ENCODE data around the gene KLHDC1.
"Not testable (repeated sequence)": the region's sequence is repeated elsewhere in the genome, so short reads cannot be mapped to it uniquely, and the experiment has no call there.

KLHDC1 gene

DNA sequence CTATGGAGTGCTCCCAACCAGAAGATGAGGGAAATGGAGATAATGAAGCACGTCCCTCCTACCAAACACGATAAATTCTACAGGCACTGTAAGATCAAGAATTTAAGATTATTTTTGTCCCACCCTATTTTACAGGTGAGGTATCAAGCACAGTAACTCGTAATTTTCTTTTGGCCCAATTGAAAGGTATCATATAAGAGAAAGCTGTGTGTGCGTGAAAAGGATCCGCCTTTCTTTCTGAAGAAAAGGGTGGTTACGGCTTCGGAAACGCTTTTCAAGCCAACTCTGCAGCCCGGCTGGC lies 74.3 kb downstream of the KLHDC1 start:
- Histone ChIP-seq H3K27me3 (ENCODE audit: insufficient read depth, low read length) (no peaks in the 10 kb centered on the region), H3K36me3 (ENCODE audit: insufficient read depth, low read length) (no peaks in the 10 kb centered on the region), H3K4me1 (ENCODE audit: control insufficient read depth, insufficient read depth, low read length, unreplicated experiment) (peaks cover 21% of the 10 kb centered on the region), H3K79me2 (ENCODE audit: control insufficient read depth, insufficient read depth, low read length, unreplicated experiment) (peaks cover 32% of the 10 kb centered on the region), H3K4me3 (ENCODE audit: low read depth, low read length) (peak overlapping the region; percentile 98), H2AFZ (ENCODE audit: low read length, unreplicated experiment) (peak overlapping the region; percentile 87), H3K27ac (ENCODE audit: low read depth, low read length) (peak overlapping the region; percentile 90)

DNA sequence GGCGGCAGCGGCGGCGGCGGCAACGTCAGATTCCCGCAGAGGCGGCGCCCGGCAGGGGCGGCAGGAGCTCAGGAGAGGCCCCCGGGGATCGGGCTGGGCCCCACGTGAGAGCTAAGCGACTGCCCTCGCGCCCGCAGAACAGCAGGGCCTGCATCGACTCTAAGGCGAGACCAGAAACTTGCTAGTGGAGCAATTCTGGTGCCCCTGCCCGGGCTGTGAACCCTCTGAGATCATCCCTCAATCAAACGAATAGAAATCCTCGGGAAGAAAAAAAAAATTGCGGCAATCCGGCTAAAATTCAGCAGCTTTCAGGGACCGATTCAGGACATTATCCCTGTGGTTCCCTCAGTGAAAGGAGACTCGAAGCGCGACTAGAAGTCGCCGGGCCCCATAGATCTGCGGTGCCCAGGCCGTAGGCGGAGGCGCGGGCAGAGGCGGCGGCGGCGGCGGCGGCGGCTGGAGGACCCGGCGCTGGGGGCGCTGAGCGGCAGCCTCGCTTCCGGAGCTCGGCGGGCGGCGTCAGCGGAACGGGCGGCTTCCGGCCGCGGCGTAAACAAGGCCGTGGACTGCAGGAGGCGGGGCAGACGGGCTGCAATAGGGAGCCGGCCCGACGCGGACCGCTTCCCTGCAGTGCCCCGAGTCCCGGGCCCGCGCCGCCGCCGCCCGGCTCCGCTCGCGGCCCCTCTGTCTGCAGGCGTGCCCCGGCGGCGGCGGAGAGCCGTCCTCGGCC lies 74.8 kb downstream of the KLHDC1 start, which contains the start of gene KLHDC2:
KLHDC2 (plus strand) TSS at position 583 of the 730 bp plus-strand sequence. CDS start 316 bp downstream, outside the sequence.
- peak within 1 kb of the TSS; percentile 90 for H3K27ac ChIP-seq (ENCODE audit: low read depth, low read length)

DNA sequence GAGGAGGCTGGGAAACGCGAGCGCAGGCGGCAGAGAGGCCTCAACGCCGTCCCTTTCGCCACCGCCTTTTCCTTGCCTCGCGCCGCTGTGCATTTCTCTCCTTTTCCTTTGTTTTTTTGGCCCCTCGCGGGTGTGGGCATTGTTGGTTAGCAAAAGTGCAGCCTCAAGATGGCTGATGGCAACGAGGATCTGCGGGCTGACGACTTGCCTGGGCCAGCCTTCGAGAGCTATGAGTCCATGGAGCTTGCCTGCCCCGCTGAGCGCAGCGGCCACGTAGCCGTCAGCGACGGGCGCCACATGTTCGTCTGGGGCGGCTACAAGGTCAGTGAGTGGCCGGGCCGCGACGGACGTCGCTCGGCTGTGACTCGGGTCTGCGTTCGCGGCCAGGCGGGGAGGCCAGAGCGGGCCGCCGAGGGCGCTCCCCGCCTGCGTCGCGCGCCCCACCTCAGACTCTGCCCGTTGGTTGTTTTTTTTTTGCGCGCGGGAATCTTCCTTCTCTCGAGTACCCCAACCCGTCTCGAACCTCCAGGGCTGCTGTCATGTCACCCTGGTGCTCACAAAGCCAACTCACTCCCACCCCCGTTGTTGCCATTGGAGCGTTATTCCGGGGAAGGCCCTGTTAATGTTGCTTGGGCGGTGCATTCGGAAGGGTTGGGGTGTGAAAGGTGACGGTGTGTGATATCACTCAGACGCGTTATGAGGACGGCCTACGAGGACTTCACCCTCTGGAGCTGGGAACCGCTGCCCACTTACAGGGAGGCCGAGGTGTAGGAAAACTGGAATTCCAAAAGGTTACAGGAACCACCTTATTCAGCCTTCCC lies 75.6 kb downstream of the KLHDC1 start:
- Histone ChIP-seq H3K4me1 (ENCODE audit: control insufficient read depth, insufficient read depth, low read length, unreplicated experiment) (peaks cover 21% of the 10 kb centered on the region), H3K79me2 (ENCODE audit: control insufficient read depth, insufficient read depth, low read length, unreplicated experiment) (peaks cover 32% of the 10 kb centered on the region), H3K4me3 (ENCODE audit: low read depth, low read length) (peak overlapping the region; percentile 98), H3K27me3 (ENCODE audit: insufficient read depth, low read length) (no peaks in the 10 kb centered on the region), H2AFZ (ENCODE audit: low read length, unreplicated experiment) (peak overlapping the region; percentile 74), H3K36me3 (ENCODE audit: insufficient read depth, low read length) (0 out of 2 replicates have a peak, but pooled peaks cover 3% of the 10 kb centered on the region), H3K27ac (ENCODE audit: low read depth, low read length) (peak overlapping the region; percentile 90)

More for the DNA sequence above, 74.8 kb downstream of the KLHDC1 start, which contains the start of gene KLHDC2:
- Histone ChIP-seq H3K27me3 (ENCODE audit: insufficient read depth, low read length) (no peaks in the 10 kb centered on the region), H2AFZ (ENCODE audit: low read length, unreplicated experiment) (peak within 1 kb of the TSS; percentile 87), H3K79me2 (ENCODE audit: control insufficient read depth, insufficient read depth, low read length, unreplicated experiment) (peaks cover 32% of the 10 kb centered on the region), H3K36me3 (ENCODE audit: insufficient read depth, low read length) (0 out of 2 replicates have a peak, but pooled peaks cover 3% of the 10 kb centered on the region), H3K4me3 (ENCODE audit: low read depth, low read length) (peak within 1 kb of the TSS; percentile 98), H3K4me1 (ENCODE audit: control insufficient read depth, insufficient read depth, low read length, unreplicated experiment) (peaks cover 21% of the 10 kb centered on the region)

DNA sequence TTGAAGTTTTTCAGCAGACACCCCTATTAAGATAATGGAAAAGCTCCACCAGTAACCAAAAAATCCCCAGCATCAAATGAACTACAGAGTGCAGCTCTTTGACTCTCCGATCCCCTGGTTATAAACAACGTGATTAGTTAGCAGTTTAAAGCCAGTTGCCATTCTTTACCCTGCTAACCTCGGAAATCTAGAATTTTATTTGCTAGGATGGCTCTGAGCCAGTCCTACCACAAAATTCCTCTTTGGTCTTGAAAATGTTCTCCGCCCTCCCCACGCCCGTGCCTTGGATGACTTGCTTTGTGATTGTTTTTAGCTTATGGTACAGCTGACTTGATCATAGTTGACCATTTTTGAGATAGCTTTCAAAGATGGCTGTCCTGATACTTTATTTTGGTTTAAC lies 76.3 kb downstream of the KLHDC1 start:
- Histone ChIP-seq H3K4me1 (ENCODE audit: control insufficient read depth, insufficient read depth, low read length, unreplicated experiment) (peaks cover 21% of the 10 kb centered on the region), H3K36me3 (ENCODE audit: insufficient read depth, low read length) (0 out of 2 replicates have a peak, but pooled peaks cover 3% of the 10 kb centered on the region), H3K79me2 (ENCODE audit: control insufficient read depth, insufficient read depth, low read length, unreplicated experiment) (peaks cover 32% of the 10 kb centered on the region), H3K27me3 (ENCODE audit: insufficient read depth, low read length) (no peaks in the 10 kb centered on the region), H3K27ac (ENCODE audit: low read depth, low read length) (peak overlapping the region; percentile 90), H3K4me3 (ENCODE audit: low read depth, low read length) (peak overlapping the region; percentile 98), H2AFZ (ENCODE audit: low read length, unreplicated experiment) (peak overlapping the region; percentile 12)

DNA sequence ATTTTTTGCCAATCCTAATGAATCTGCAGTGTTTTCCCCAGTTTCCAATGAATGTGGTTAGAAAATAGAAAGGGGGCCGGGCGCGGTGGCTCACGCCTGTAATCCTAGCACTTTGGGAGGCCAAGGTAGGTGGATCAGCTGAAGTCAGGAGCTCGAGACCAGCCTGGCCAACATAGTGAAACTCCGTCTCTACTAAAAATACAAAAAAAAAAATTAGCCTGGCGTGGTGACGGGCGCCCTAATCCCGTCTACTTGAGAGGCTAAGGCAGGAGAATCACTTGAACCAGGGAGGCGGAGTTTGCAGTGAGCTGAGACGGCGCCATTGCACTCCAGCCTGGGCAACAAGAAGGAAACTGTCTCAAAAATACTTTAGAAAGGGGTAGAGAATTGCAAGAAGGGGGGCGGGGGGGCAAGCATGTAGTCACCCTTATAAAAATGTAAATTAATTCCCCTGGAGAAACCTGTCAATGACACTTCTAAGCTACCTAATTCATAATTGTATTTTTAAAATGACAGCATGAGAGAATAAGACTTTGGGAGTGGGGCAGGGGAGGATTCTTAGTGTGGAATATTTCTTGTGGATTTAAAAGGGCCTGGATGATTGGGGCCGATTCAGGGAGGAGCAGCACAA lies 76.8 kb downstream of the KLHDC1 start:
- Histone ChIP-seq H3K4me1 (ENCODE audit: control insufficient read depth, insufficient read depth, low read length, unreplicated experiment) (peaks cover 21% of the 10 kb centered on the region), H3K27me3 (ENCODE audit: insufficient read depth, low read length) (no peaks in the 10 kb centered on the region), H3K79me2 (ENCODE audit: control insufficient read depth, insufficient read depth, low read length, unreplicated experiment) (peaks cover 32% of the 10 kb centered on the region), H2AFZ (ENCODE audit: low read length, unreplicated experiment) (peak overlapping the region; percentile 12), H3K4me3 (ENCODE audit: low read depth, low read length) (peak overlapping the region; percentile 98), H3K36me3 (ENCODE audit: insufficient read depth, low read length) (0 out of 2 replicates have a peak, but pooled peaks cover 3% of the 10 kb centered on the region), H3K27ac (ENCODE audit: low read depth, low read length) (peak overlapping the region; percentile 90)

DNA sequence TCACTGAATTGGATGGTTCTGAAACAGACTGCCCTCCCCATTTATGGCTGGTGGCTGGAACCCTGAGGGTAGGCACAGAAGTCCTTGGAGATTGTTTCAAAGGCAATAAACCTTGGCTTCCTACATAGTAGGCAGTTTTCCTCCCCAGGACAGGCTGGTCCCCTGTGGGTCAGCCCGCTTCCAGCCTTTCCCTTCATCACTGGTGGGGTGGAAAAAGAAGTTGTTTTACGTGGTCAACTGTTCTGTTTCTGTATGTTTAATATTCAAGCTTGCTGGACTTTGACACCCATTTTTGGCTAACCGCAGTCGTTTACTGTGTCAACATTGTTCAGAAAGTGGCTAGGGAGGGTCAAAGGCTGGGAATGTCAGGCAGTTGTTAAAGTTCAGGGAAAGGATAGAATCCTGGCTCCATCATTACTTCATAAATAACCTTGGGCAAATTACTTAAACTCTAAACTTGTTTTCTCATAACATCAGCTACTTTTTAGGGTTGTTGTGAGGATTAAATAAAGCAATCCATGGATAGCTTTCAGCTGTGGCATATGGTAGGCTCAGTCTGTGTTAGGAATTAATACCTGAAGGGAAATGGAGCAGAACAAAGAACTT lies 77.4 kb downstream of the KLHDC1 start:
- Histone ChIP-seq H3K79me2 (ENCODE audit: control insufficient read depth, insufficient read depth, low read length, unreplicated experiment) (peaks cover 32% of the 10 kb centered on the region), H3K27me3 (ENCODE audit: insufficient read depth, low read length) (no peaks in the 10 kb centered on the region), H3K36me3 (ENCODE audit: insufficient read depth, low read length) (0 out of 2 replicates have a peak, but pooled peaks cover 3% of the 10 kb centered on the region), H3K4me1 (ENCODE audit: control insufficient read depth, insufficient read depth, low read length, unreplicated experiment) (peaks cover 21% of the 10 kb centered on the region), H3K4me3 (ENCODE audit: low read depth, low read length) (peak overlapping the region; percentile 98), H2AFZ (ENCODE audit: low read length, unreplicated experiment) (no peak overlapping the region), H3K27ac (ENCODE audit: low read depth, low read length) (peak overlapping the region; percentile 19; the same call in 1 of the 2 replicates)

DNA sequence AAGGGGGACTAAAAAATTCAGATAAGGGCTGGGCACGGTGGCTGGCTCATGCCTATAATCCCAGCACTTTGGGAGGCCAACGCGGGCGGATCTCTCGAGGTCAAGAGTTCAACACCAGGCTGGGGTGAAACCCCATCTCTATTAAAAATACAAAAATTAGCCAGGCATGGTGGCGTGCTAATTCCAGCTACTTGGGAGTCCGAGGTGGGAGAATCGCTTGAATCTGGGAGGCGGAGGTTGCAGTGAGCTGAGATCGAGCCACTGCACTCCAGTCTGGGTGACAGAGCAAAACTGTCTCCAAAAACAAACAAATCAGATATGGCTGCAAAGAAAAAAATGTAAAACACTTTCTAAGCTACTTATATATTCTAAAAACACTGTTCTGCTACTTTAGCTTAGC lies 78.8 kb downstream of the KLHDC1 start:
- not testable (repeated sequence) for H2AFZ ChIP-seq (ENCODE audit: low read length, unreplicated experiment); H3K27me3 ChIP-seq (ENCODE audit: insufficient read depth, low read length); H3K36me3 ChIP-seq (ENCODE audit: insufficient read depth, low read length); H3K27ac ChIP-seq (ENCODE audit: low read depth, low read length); H3K4me3 ChIP-seq (ENCODE audit: low read depth, low read length)
- Histone ChIP-seq H3K4me1 (ENCODE audit: control insufficient read depth, insufficient read depth, low read length, unreplicated experiment) (peaks cover 19% of the 10 kb centered on the region), H3K79me2 (ENCODE audit: control insufficient read depth, insufficient read depth, low read length, unreplicated experiment) (peaks cover 32% of the 10 kb centered on the region)

DNA sequence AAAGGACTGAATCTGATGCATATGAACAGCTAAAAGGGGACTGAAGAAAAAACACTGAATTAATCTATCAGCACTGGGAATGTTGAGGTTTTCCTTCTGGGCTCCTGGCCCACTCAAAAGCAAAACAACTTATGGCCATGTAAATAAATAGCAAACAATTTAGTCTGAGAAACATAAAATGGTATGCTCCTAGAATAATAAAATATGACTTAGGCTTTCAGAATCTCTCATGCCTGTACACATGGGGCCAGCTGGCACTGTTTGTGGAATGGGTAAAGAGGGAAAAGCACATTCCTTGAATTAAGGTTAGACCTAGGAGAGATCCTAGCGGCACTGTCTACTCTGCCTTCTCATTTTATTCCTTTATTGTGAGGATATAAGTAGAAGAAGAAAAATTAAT lies 81.2 kb downstream of the KLHDC1 start:
- no peak overlapping the region for H3K4me3 ChIP-seq (ENCODE audit: low read depth, low read length)
- peaks cover 10% of the 10 kb centered on the region for H3K36me3 ChIP-seq (ENCODE audit: insufficient read depth, low read length)
- peaks cover 17% of the 10 kb centered on the region for H3K4me1 ChIP-seq (ENCODE audit: control insufficient read depth, insufficient read depth, low read length, unreplicated experiment)
- H3K79me2 ChIP-seq (ENCODE audit: control insufficient read depth, insufficient read depth, low read length, unreplicated experiment) = peaks cover 22% of the 10 kb centered on the region
- H2AFZ ChIP-seq (ENCODE audit: low read length, unreplicated experiment) = no peak overlapping the region
- H3K27me3 ChIP-seq (ENCODE audit: insufficient read depth, low read length) = no peaks in the 10 kb centered on the region
- no peak overlapping the region for H3K27ac ChIP-seq (ENCODE audit: low read depth, low read length)

DNA sequence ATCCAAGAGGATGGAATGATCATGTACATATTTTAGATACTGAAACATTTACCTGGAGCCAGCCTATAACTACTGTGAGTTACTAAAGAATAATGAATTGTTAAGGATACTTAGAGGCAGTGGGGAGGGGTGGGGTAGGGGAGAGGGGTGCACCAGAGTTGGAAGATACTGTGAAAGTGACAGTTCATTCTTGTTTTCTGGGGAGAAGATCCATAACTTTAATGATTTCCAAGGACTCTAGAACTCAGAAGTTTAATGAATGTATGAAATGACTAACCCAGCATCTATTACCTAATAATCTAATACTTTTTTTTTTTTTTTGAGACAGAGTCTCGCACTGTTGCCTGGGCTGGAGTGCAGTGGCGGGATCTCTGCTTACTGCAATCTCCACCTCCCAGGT lies 85.5 kb downstream of the KLHDC1 start:
- H3K27me3 ChIP-seq (ENCODE audit: insufficient read depth, low read length) = no peaks in the 10 kb centered on the region

DNA sequence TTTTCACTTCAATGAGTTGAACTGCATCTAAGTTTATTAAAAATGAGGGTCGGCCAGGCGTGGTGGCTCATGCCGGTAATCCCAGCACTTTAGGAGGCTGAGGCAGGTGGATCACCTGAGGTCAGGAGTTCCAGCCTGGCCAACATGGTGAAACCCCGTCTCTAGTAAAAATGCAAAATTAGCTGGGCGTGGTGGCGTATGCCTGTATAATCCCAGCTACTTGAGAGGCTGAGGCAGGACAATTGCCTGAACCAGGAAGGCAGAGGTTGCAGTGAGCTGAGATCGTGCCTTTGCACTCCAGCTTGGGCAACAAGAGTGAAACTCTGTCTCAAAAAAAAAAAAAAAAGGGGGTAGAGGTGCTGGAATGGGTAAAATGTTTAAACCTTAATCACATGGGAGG lies 88.1 kb downstream of the KLHDC1 start:
- H3K79me2 ChIP-seq (ENCODE audit: control insufficient read depth, insufficient read depth, low read length, unreplicated experiment); H3K27ac ChIP-seq (ENCODE audit: low read depth, low read length); H2AFZ ChIP-seq (ENCODE audit: low read length, unreplicated experiment); H3K27me3 ChIP-seq (ENCODE audit: insufficient read depth, low read length); H3K4me1 ChIP-seq (ENCODE audit: control insufficient read depth, insufficient read depth, low read length, unreplicated experiment); H3K4me3 ChIP-seq (ENCODE audit: low read depth, low read length): not testable (repeated sequence)
- peaks cover 54% of the 10 kb centered on the region for H3K36me3 ChIP-seq (ENCODE audit: insufficient read depth, low read length)

More for the DNA sequence above, 85.5 kb downstream of the KLHDC1 start:
- Histone ChIP-seq H3K27ac (ENCODE audit: low read depth, low read length) (no peak overlapping the region), H3K4me3 (ENCODE audit: low read depth, low read length) (no peak overlapping the region), H3K4me1 (ENCODE audit: control insufficient read depth, insufficient read depth, low read length, unreplicated experiment) (no peaks in the 10 kb centered on the region), H3K79me2 (ENCODE audit: control insufficient read depth, insufficient read depth, low read length, unreplicated experiment) (no peaks in the 10 kb centered on the region), H2AFZ (ENCODE audit: low read length, unreplicated experiment) (no peak overlapping the region), H3K36me3 (ENCODE audit: insufficient read depth, low read length) (peaks cover 39% of the 10 kb centered on the region)
